Activated effector memory CD4-positive, alpha-beta T cell treated with anti-CD3 and anti-CD28 coated beads, Interleukin-2, amount 50 U/mL, for 16 hours (primary cell): ENCODE results near the gene CHST13.
A peak's percentile ranks its signal among the peaks of the same experiment; 100 is the strongest.

Experiments used
- DNase-seq: peaks from one replicate; pipeline ENCODE4 v3.0.0-alpha.2; 2020

CHST13 gene, protein sequence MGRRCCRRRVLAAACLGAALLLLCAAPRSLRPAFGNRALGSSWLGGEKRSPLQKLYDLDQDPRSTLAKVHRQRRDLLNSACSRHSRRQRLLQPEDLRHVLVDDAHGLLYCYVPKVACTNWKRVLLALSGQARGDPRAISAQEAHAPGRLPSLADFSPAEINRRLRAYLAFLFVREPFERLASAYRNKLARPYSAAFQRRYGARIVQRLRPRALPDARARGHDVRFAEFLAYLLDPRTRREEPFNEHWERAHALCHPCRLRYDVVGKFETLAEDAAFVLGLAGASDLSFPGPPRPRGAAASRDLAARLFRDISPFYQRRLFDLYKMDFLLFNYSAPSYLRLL

DNA sequence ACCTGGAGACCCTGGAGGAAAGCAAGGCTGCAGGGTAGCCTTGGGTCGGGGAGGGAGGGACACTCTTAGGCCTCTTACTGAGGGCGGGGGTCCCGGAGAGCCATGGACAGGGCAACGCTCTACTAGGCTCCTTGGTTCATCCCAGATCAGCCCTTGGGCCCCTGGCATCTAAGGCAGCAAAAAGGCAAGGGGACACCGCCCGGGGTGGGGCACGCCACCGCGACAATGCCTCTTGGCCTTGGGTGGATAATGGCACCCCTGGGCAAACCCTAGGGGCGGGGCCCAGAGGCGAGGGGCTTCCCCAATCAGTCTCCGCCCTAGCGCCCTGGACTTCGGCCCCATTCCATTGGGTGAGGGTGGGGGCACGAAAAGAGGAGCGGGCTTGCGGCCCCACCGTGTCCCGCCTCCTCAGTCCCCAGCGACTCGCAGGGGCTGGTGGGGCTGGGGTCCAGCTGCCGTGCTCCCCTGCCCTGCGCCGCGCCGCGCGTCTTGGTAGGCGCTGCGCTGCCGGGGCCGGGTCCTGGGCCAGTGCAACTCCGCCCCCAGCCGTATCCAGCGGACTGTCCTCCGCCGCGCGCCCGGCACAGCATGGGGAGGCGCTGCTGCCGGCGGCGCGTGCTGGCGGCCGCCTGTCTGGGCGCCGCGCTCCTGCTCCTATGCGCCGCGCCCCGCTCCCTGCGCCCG lies at the start of gene CHST13:
CHST13 (plus strand) TSS at position 411 of the 684 bp plus-strand sequence; CDS start at position 589, 178 bp downstream.
- peak; percentile 54 for DNase-seq

DNA sequence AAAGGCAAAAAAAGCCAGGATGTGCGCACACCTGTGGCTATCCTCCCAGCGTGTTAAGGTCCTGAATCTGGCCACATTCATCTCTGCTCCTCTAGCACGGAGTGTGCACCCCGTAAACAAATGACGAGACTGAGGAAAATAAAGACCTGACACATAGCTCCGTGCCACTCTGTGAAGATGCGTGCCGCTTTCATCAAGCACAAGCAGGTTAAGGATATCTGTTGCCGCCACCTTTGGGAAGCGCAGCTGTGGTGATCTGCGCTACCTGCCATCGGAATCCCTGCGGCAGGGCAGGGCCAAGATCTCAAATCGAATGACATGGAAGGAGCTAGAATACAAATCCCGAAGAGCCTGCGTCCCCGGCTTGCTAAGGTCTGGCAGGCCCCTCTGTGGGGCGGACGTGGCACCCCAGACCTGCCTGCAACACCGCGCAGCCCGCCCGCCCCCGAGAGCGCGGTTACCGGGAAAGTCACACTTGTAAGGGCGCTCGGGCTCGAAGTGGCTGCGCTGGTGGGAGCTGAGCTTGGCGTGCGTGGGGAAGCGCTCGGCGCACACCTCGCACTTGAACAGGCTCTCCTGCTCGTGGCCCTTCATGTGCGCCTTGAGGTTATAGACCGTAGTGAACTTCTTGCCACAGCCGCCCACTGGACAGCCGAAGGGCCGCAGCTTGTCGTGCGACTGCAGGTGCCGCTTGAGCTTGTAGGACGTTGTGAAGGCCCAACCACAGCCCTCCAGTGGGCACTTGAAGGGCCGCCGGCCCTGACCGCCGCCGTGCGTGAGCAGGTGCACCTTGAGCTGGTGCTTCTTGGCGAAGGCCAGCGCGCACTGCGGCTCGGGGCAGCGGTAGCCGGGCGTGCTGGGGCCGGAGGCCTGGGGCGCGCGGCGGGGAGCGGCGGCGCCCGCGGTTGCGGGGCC lies 49.2 kb upstream of the CHST13 start:
- DNase-seq, result peak; percentile 77

DNA sequence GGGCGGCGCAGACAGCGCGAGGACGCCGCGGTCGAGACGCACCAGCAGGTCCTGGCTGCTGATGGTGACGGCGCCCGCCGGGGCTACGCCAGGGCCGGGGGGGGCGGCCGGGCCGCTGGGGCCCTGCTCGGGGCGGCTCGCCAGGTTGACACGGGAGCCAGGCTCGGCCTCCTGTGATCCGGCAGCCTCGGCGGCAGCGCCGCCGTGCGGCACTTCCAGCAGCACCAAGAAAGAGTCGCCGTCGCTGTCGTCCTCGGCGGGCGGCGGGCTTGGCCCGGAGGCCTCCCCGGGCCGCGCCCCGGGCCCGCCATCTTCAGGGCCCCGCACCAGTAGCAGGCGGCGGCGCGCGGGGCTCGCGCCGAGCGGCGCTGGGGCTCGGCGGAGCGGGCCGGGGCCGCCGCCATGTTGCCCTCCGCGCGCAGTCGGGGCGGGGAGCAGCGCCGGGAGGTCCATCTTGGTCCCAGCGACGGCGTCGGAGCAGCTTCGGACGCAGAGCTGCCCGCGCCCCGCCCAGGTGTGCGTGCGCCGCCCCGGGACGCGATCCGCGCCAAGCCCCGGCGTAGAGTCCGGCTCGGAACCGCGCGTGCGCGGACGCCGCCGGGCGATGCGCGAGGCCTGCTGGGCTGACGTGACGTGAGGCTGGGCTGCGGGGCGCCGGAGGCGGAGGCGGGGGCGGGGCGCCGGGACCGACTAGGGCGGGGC lies 48.4 kb upstream of the CHST13 start, which contains the start of gene ZXDC:
ZXDC (minus strand) TSS at position 479 of the 702 bp plus-strand sequence; CDS start at position 453, 26 bp downstream.
- DNase-seq, result peak; percentile 98

DNA sequence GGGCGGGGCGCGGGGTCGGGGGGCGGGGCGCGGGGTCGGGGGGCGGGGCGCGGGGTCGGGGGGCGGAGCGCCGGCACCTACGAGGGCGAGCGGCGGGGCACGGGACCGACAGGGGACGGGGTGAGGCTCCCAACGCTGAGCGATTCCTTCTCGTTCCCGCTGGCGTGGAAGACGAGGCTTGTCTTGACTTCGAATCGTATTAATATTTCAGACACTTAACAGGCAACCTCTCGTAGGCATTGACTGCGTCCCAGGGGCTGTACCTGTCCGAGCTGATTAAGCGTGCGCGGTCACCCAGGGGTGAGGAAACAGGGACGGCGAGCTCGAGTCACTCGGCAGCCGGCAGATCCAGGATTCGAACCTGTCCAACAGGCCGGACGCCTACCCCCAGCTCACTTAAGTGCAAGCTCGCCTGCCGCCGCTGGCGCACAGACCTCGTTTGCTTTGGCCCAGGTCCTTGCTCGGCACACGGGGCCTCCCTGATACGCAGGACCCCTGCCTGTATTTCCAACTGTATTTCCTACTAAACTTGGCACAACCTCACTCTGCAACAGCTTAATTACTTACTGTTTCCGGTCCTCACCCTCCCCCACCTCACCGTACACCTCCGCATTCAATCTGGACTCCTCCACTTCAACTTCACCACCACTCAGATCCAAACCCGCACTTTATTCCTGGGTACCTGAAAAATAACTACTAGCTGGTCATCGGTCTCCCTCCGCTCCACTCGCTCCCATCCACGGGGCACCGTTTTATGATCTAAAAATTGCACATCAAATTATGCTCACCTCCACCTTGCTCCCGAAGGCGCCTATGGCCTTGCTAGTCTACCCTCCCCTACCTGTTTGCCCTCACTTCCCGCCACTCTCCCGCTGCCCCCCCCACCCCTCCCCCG lies 47.5 kb upstream of the CHST13 start:
- DNase-seq, result no peak

DNA sequence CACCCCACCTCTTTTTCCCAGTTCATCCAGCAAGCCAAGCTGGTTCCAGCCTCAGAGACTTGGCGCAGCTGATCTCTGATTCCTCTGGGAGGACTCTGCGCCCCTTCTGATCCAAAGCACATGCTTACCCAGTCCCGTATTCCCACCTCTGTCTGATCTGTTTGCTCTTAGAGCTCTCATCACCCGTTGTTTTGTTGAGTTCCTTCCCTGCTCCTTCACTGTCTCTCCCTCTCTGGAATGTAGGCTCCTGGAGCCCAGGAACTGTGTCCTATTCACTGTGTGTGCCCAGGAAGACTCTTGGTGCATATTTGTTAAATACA lies 46.9 kb upstream of the CHST13 start:
- DNase-seq, result no peak

DNA sequence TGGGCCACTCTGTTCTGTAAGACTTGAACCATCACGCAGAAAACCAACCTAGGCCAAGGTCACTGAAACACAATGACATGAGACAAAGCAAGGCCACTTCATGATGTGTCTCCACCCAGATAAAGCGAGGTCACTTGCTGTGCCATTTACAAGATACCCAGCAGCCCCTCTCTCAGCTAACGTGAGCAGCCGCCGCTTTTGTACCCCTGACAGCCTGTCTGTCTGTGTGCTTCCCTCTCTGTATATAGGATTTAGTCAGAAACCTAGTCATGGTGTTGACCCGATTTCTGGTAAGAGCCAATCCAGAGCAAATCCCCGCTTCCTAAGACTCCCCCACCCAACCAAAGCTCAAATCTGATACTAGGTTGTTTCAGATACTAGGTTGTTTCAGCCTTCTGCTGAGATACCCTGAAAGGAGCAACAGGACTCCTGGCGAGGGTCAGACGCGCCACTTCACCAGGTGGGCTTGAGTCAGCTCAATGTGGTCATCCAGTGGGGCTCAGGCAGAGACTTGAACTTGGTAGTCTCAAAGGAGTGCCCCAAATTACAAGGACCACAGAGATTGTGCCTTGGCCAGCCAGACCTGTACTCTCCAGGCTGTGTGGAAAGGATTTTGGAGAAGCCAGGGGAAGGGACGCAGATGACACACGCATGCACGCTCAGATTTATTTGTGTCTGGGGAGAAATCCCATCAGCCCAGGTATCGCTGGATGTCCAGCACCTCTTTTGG lies 45.2 kb upstream of the CHST13 start:
- no peak for DNase-seq

DNA sequence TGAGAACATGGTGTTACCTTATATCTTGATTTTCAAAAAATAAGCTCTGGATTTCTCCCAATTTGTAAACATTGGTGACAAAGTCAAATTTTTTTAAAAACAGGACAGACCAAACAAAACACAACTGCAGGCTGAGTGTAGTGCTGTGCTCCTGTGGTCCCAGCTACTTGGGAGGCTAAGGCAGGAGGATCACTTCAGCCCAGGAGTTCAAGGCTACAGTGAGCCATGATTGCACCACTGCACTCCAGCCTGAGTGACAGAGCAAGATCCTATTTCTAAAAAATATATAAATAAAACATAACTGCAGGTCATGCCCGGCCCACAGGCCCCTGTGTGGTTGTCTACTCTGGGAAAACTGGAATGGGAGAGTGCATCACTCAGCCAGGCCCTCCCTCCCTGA lies 44.3 kb upstream of the CHST13 start:
- no peak for DNase-seq

DNA sequence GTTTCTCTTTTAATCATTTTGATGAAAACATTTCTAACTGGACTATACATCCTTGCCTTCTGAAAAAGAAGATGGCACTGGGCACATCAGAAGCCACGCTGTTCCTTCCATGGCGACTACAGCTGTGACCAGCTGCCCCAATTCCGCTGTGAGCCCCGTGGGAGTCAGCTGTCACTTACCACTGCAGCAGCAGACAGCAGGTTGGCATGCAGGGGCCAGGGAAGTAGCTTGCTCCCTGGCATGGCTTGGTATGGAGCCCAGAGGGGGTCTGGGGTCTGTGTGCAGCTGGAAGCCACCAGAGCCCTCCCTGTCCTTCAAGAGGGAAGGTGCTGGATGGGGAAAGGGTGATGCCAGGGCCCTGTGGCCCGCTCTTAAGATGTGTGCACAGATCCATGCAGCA lies 43.7 kb upstream of the CHST13 start:
- no peak for DNase-seq

DNA sequence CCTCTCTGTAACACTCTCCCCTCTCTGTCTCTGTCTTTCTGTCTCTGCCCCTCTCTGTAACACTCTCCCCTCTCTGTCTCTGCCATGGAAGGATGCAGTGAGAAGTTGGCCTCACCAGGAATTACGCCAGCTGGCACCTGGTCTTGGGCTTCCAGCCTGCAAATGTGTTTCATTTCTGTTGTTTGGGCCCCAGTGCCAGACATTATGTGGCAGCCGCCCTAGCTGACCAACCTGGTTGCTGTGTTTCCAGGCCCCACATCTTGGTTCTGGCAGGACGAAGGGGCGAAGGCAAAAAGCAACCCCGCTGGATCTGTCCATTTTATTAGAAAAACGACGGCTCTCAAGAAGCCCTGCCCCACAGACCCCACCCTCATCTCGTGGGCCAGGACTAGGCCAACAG lies 43.1 kb upstream of the CHST13 start:
- DNase-seq, result no peak

DNA sequence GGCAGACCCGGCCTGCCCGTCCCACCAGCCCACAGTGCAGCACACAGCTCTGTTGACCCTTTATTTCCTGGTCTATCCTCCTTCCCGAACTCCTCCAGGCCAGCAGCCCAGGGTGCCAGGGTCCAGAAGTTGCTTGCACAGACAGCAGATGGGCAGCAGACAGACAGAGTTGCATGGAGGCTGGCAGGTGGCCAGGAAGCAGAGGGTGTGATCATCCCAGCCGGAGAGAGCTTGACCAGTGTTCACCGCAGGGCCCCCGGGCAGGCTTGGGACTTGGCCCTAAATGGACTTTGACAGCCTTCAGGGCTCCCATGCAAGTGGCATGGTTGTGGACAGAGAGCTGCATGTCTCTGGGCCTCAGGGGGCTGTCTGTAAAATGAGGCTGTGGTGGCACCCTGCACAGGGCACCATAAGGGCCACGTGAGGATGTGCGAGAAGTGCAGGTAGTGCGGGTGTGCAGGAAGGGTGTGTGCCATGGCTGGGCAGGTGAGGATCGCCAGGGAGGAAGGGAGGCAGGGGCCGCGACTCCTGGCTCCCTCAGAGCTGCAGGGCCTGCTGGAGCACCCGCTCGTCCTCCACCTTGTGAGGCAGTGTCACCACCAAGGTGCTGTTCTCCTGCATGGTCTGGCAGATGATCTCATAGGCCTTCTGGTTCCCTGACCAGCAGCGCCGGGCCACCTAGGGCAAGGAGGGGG lies 42.0 kb upstream of the CHST13 start:
- DNase-seq, result no peak

DNA sequence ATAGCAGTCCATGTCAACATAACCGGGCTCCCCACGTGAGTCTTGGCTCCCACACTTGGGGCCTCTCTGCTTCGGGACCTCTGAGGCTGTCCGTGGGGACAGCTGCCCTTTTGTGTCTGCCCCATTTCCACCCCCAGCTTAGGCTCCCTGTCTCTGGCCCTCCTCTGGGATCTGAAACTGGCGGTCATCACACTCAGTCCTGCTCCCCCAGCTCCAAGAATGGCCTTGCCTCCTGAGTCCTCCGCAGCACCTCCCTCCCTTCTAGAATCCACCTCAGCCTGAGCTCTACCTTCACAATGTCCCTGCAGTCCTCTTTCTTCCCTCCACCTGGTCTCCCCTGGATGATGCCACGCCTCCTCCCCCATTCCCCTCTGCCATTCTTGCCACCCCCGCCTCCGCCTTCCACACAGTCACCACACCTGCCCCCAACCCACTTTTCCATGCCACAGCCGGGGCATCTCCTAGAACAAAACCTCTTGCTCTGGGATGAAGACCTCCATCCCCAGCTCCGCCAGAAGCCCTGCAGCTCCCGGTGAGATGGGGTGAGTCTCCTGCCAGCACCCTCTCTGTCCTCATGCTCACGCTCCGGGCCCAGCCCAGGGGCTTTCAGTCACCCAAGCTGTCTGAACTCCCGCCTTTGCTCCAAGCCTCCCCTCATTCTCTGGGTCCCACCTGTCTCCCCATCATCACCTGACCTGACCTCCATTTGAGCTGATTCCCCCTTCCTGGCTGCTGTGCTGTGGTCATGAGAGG lies 41.3 kb upstream of the CHST13 start:
- no peak for DNase-seq

DNA sequence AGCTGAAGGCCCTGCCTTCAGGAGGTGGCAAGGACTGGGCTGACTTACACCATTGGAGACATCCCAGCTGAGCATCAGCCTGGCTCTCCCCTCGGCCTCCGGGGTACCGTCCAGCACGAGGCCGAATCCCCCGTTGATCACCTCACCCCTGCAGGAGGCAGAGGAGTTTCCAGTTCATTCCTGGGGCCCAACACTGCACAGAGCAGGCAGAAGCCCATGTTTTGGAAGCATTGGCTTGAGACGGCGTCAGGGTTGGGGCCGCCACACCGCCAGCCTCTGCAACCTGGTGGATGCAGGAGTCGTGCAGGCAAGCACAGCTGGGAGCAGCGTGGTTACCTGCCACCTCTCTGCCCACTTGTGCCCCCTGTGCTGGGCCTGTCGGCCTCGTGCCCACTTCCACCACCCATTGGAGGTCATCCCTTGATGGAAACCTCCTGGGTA lies 40.6 kb upstream of the CHST13 start:
- DNase-seq, result no peak

DNA sequence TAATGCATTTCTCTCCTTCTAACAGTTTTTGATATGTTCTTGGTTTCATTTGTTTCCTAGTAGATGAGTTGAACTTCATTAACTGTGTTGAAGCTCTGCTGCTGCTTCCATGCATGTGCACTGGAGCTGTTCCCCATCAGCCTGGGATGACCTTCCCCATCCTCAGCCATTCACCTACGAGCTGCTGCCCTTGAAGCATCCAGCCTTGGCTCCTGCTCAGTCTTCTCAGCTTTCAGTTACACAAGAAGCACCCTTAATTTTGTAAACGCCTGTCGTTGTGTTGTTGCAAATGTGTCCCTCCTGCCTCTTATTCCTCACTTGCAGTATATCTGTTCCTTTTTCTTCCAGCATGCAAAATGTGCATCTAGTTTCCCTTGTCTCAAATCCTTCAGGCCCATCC lies 39.8 kb upstream of the CHST13 start:
- DNase-seq, result no peak

DNA sequence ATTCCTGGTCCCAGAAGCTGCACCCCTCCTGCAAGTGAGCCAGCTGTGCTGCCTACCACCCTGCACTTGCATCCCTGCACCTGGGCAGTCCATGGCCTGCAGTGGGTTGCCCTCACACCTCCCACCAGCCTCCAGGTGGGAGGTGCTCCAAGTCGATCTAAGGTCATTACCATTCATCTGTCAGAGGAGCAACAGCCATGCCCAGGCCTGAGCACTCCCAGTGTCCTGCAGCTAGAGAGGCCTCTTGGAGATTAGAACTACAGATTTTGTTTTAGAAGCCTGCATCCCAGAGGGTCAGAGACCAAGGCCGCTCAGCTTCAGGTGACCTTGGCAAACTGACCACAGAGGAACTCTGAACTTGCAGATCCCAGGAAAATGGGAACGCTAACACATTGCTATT lies 39.3 kb upstream of the CHST13 start:
- no peak for DNase-seq

DNA sequence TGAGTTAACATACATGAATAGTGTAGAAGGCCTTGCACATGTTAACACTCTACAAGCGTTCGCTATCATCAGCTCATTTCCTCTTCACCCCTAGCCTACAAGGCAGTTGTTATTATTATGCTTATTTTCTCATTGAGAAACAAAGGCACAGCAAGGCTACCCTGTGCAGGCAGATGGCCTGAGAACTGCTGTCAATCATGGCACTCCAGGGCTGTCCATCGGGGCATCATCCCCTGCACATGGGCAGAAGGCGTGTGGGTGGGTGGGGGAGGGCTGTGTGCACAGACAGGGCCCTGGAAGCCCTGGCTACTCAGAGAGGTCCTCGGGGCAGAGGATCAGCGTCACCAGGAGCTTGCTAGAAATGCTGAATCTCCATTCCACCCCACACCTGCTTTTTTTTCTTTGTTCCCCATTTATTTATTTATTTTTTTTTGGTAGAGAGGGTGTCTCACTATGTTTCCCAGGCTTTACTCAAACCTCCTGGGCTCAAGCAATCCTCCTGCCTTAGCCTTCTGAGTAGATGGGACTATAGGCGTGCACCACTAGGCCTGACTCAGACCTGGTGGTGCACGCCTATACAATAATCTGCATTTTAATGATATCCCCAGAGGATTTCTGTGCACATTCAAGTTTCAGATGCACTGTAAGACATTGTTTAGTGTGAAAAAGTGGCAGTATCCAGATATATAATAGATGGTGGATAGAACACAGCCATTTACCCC lies 38.6 kb upstream of the CHST13 start:
- no peak for DNase-seq

DNA sequence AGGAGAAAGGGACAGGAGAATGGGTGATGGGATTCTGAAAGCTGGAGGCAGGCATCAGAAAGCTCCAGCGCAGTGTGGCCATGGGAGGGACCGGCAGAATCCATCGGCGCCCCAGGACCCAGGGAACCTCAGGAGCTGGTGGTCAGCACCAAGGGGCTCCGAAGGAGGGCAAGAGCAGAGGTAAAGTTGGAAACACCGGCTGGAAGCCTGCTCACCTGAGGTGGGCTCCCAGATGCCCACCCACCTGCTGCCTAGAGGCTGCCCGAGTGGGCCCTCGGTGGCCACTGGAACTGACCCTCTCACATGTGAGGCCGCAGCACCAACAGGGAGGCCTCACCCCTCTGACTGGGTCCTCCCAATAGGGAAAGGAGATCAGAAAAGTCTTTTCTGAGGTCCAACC lies 38.0 kb upstream of the CHST13 start:
- DNase-seq, result no peak

DNA sequence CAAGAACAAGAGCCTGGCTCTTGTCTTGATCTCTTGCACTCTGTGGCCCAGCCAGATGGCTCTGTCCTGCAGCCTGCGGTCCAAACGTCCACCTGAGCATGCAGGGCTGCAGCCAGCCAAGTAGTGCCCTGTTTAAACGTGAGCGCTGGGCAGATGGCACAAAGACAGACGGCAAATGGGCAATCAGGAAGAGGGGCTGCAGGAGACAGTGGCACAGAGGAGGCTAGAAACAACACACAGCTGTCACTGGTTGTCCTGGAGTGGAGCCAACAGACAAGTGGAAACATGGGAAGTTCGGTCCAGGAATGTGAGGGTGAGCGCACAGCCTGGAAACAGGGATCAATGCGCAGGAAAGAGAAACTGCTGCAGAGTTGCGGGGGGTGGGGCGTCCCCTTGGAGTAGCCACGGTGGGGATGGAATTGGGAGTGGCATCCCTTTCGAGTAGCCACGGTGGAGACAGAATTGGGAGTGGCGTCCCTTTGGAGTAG lies 37.6 kb upstream of the CHST13 start:
- DNase-seq, result no peak

DNA sequence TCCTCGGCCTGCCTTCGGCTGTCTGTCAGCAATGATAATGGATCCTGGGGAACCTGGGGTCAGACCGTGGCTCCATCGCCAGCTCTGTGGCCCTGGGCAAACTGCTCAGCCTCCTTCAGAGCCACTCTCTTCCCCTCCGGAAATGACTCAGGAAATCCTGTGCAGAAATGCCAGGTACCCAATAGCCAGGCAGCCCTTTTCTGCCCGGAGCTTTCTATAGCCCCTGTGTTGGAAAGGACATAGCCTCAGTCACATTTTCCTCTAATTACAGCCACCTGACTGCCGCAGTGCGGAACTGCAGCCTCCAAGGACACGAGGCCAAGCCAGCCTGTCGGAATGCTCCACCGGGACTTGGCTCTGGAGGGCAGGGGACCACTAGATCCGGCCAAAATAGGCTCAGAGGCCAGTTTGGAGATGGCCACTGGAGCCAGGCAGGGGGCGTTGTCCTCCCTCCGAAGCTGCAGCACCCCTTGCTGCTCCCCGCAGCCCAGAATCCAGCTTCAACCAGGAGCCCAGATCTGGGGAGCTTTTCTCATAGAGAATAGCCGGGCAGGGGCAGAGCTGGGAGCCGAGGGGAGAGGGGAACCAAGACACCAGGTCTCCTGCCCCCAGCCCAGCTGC lies 36.7 kb upstream of the CHST13 start:
- DNase-seq, result no peak
